HG03460 (cell line): ENCODE measurements around the gene RCBTB2.
"Not testable (repeated sequence)": the region's sequence is repeated elsewhere in the genome, so short reads cannot be mapped to it uniquely, and the experiment has no call there.

Experiments
- ATAC-seq: cut with Tn5 transposase; IDR thresholded peaks from one replicate; pipeline ENCODE4 v1.9.1; 2021; ENCODE audit not compliant: unreplicated experiment

Gene RCBTB2

GRCh38 chr13:48457578-48458242 is 75.2 kb downstream of the RCBTB2 start:
- ATAC-seq, result no peak

DNA sequence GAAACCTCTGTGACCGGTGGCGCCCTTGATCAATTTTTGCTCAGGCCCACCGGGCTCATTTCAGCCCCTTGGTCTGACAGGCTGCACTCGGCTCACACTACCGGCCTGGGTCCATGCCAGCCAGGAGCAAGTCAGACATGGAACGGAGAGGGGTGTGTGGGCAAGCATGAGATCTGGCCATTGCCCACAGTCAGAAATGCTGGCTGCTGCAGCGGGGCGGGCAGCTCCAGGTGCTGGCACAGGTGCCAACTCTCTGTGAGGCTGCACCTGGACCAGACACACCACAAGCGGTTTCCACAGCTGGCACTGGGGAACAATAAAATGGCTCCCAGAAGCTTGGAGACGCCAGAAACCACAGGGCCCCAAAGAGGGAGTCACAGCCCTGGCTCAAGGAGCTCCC is 76.3 kb downstream of the RCBTB2 start:
- no peak for ATAC-seq

DNA sequence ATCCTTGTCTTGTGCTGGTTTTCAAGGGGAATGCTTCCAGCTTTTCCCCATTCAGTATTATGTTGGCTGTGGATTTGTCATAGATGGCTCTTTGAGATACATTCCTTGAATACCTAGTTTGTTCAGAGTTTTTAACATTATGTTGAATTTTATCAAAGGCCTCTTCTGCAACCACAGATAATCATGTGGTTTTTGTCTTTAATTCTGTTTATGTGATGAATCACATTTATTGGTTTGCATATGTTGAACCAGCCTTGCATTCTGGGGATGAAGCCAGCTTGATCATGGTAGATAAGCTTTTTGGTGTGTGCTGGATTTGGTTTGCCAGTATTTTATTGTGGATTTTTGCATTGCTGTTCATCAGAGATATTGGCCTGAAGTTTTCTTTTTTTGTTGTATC is 81.7 kb downstream of the RCBTB2 start:
- not testable (repeated sequence) for ATAC-seq

DNA sequence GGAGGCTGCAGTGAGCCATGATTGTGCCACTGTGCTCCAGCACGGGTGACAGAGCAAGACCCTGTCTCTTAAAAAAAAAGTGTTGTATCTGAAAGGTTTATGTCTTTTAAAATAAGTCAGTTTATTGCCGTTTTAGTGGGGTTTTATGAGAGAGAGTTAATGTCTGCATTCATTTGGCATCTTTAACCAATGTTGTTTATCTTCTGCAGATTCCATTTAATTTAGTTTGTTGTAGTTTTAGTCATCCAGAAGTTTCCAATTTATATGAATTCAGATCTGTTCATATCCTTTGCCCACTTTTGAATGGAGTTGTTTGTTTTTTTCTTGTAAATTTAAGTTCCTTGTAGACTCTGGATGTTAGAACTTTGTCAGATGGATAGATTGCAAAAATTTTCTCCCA is 83.2 kb downstream of the RCBTB2 start:
- ATAC-seq, result no peak

- no peak for ATAC-seq
Observed at GRCh38 chr13:48448959-48449614, 83.8 kb downstream of the RCBTB2 start.

- ATAC-seq, result no peak
Observed at GRCh38 chr13:48448285-48448958, 84.5 kb downstream of the RCBTB2 start.

GRCh38 chr13:48446464-48446863 is 86.4 kb downstream of the RCBTB2 start:
- ATAC-seq, result no peak

DNA sequence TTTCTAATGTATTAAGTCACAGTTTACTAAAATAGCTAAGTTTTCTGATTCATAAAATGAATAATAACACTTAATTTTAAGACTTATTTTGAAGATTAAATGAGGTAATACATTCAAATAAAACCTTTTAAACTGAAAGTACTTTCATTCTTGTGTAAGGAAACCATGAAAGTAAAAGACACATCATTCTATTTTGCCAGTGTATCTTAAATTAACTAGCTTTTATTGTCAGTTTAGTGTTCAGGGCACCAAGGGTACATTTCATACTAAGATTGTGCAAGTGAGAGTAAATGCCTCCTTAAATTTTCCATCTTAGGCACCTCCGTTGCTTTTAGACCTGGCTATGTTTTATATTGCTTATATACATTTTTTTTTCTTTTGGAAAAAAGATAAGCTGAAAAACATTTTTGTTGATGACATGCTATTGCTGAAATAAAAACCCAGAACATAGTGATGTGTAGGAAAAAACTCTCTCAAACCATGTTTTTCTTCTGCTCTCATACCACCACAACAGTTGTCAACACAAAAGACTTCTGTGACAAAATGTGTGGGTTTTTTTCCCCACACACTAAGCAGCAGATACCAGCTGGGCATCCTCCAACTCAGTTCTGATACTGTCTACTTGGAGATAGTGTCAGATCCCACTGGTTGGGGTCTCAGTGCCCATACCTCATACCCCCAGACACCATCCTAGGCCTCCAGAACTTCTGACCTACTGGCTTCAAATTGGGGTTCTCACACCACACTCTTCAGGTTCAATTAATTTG is 89.3 kb downstream of the RCBTB2 start:
- no peak for ATAC-seq
